ENCODE measurements around the gene IFITM5.
"Not testable (repeated sequence)": the region's sequence is repeated elsewhere in the genome, so short reads cannot be mapped to it uniquely, and the experiment has no call there.

The IFITM5 gene

DNA sequence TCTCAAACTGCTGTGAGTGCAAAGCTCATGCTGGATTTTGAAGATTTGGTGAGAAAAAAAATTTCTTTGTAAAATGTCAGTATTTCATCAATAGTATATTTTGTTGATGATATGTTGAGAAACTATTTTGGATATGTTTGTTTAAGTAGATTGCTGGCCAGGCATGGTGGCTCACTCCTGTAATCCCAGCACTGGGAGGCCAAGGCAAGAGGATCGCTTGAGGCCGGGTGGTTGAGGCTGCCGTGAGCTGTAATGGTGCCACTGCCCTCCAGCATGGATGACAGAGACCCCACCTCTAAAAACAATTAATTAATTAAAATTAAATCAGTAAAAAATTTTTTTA lies 28.2 kb upstream of the IFITM5 start:
- DNase-seq: no peak

GRCh38 chr11:326842-327580 lies 27.7 kb upstream of the IFITM5 start:
- DNase-seq: peak; percentile 51 to 74

DNA sequence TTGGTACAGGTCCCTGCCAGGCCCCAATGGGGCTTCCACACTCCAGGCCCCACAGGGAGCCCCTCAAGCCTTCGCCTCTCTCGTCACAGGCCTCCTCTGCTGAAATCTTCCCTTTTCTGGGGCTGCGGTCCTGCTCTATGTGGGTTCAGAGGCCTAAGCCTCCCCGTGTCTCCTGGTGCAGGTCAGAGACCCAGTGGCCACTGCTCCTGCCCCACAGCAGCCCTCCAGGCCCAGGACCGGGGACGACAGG lies 27.2 kb upstream of the IFITM5 start:
- DNase-seq: no peak

GRCh38 chr11:325796-326591 lies 26.7 kb upstream of the IFITM5 start:
- DNase-seq: no peak

GRCh38 chr11:324593-325517 lies 25.5 kb upstream of the IFITM5 start:
- DNase-seq: not testable (repeated sequence)

DNA sequence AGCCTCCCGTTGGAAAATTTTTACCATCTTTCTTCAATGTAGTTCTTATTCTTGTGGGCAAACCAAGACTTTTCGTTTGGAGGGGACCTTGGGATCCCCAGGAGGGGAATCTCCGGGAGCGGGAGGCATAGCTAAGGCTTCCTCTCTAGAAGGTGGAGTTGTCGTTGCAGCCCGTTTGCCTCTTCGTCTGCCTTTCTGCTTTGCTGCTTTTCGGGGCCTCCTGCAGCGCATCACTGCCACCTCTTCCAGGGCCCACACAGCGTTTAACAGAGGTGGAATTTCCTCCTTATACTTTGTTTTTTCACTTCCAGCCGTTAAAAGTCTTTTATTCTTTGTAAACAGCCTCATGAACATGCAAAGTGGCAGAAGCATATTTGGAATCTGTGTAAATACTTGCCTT lies 24.8 kb upstream of the IFITM5 start:
- no peak for DNase-seq

DNA sequence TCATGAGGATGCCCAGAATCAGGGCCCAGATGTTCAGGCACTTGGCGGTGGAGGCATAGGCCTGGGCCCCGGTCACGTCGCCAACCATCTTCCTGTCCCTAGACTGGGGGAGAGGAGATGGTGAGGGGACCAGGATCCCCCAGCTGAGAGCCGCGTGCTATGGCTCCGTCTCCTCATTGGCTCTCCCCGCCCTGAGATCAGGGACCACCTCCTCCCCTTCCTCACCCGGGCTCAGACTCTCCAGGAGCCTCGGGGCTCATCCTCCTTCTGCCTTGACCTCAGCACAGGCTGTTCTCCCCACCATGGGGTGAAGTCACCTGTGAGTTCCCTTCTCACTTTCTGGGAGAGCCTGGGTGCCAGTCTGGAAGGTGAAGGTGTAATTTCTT lies 20.6 kb upstream of the IFITM5 start:
- DNase-seq: peak in 1 of 2 donors; percentile 45

DNA sequence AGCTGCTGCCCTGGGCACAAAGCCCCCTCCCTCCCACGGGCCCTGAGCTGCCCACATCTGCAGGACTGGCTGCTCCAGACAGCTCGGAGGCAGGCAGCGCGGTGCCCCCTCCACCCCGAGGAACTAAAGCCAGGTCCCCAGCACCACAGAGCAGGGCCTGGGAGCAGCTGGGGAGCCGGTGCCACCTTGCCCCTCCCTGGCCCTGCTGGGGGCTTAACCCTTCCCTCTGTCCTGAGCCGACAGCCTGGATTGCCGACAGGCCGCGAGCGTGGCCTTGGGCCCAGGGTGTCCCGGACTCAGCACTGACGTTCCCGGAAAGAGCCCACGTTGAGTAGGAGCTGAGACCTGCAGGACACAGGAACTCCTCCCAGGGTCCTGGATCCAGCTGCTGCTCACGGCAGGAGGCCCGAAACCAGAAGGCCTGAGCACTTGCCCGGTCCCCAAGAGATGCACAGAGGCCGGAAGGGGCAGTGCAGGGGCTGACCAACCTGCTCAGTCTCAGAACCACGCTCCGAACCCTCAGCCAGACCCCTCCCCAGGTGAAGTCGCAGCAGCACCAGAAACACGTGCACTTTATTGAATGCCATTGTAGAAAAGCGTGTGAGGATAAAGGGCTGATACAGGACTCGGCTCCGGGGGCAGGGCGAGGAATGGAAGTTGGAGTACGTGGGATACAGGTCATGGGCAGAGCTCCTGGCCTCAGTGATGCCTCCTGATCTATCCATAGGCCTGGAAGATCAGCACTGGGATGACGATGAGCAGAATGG lies 20.0 kb upstream of the IFITM5 start:
- peak in 1 of 2 donors; percentile 44 for DNase-seq

- not testable (repeated sequence) for DNase-seq
These were observed 19.2 kb upstream of the IFITM5 start for GRCh38 chr11:318405-319120.

DNA sequence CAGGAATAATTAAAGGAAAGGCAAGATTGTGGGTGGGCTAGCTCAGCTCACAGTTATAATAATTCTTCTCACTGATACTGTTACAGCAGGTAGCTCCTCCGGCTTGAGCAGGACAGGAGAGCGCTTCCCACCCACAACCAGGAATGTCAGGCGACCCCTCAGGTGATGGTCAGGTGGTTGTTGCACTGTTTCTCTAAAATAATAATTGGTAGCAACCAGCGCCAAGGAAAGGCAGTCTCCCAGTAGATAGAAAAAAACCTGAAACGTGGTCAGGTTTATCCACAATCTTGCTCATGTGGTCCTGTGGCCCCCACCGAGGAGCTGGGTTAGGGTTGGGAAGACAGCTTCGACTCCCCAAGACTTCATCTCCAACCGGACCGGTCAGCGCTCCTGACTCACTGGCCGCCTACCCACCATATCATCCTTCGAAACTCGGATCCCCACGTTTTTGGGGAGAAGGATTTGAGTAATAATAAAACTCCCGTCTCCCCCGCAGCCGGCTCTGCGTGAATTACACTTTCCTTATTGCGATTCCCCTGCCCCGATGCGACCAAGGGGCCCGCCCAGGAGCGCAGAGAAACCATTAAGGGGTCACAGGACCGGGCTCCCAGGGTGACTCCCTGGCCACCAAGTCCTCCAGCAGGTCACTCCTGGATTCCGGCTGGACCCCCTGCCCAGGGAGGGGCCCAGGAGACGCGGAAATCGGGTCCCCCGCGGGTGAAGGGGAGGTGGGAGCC lies 18.5 kb upstream of the IFITM5 start:
- DNase-seq: not testable (repeated sequence)

DNA sequence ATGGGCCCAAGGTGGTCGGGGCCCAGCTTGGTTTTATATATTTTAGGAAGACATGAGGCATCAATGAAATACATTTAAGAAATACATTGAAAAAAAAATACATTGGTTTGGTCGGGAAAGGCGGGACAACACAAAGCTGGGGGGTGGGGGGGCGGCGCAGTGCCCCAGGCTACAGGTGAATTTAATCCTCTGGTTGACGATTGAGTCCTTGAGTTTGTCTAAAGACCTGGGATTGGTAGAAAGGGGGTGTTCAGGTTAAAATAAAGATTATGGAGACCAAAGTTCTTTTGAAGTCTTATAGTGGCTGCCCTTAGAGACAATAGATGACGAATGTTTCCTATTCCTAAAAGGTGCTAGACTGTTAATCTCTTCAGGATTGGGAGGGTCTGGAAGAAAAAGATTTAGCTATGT lies 17.6 kb upstream of the IFITM5 start:
- DNase-seq: no peak

- DNase-seq: peak in 1 of 2 donors; percentile 52
These were observed 16.8 kb upstream of the IFITM5 start for GRCh38 chr11:316031-316701.

DNA sequence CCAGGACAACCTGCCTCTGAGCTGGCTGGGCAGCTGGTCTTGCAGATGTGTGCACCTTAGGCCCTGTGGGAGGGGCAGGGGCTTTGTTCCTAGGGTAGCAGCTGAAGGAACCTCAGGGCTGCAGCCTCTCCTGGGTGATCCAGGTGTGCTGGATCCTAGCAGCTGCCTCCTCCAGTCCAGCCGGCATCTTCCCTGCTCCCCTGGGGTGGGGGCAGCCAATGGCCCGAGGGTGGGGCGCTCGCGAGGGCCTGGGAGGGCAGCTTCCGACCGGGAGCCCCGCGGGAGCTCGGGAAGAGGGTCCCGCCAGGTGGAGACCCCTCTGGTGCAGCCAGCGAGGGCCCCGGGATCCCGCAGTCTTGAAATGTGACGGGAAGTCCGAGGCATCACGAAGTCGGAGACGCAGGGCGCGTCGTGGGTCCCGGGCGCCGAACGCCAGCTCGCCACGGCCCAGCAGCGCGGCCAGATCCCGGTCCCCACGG lies 16.2 kb upstream of the IFITM5 start:
- DNase-seq: peak in 1 of 2 donors; percentile 37

DNA sequence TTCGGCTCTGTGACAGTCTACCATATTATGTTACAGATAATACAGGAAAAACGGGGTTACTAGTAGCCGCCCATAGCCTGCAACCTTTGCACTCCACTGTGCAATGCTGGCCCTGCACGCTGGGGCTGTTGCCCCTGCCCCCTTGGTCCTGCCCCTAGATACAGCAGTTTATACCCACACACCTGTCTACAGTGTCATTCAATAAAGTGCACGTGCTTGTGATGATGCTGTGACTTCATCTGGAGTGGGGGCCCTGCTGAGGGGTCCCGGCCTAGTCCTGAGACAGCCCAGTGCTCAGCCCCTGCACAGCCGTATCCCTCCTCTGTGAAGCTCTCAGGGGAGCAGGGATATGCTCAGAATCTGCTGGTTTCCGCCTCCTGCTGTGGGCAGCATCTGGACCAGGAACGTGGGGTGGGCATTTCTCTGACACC lies 15.7 kb upstream of the IFITM5 start:
- DNase-seq: peak in 1 of 2 donors; percentile 38

GRCh38 chr11:314554-314875 lies 15.2 kb upstream of the IFITM5 start:
- not testable (repeated sequence) for DNase-seq

DNA sequence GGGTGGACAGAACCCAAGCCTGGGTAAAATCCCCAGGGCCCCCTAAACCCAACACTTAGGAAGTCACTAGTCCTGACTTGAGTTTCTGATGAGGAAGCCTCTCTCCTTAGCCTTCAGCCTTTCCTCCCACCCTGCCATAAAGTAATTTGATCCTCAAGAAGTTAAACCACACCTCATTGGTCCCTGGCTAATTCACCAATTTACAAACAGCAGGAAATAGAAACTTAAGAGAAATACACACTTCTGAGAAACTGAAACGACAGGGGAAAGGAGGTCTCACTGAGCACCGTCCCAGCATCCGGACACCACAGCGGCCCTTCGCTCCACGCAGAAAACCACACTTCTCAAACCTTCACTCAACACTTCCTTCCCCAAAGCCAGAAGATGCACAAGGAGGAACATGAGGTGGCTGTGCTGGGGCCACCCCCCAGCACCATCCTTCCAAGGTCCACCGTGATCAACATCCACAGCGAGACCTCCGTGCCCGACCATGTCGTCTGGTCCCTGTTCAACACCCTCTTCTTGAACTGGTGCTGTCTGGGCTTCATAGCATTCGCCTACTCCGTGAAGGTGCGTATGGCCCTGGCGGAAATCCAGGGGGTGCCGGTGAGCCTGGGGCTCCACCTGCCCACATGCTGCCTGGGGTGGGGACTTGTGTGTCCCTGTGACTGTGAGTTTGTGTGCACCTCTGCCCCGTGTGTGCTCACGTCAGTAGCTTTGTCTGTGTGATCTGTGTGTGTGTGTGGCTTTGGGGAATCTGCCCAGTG lies 14.6 kb upstream of the IFITM5 start, which contains the start of gene IFITM1:
Gene IFITM1, plus strand, starts transcription at position 254 of the 767 bp plus-strand sequence. Its CDS starts 131 bp downstream, at position 385.
- peak in 1 of 2 donors; percentile 63 for DNase-seq

GRCh38 chr11:313304-313786 lies 14.0 kb upstream of the IFITM5 start:
- DNase-seq: no peak

DNA sequence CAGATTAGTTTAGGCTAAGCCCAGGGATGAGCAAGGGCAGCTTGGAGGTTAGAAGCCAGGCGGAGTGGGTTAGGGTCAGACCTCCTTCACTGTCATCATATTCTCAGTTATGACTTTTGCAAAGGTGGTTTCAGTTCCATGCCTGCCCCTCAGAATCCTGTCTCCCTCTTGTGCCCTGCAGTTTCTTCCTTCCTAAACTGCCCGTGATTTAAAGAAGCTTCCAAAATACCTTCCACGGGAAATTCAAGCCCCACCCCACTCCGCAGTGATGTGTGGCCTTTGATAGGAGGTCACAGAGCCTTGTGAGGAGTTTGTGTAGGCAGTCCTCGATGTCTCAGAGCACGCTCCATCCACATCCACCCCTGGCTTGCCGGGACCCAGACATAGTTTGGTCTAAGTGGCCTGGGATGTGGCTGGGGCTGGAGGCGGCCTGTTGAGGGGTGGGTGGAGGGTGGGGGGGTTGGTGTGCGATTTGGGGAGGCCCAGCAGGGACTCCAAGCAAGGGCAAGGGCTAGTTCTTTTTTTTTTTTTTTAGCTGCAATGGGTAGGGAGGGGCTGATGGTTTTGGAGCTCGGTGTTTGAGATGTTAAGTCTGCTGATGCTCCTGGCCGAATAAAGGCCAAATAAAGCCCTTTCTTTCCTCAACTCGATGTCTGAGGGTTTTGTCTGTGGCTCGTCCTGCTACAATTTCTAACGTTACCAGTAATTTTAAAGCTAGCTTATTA lies 12.9 kb upstream of the IFITM5 start:
- peak in 1 of 2 donors; percentile 48 for DNase-seq

All from stimulated activated CD4-positive, alpha-beta T cell treated with anti-CD3 and anti-CD28 coated beads, Interleukin-2, amount 100 ng/mL, for 24 hours (primary cell).